Astrocyte of the cerebellum (primary cell): ENCODE data around the gene HEY2.

Experiments used
- DNase-seq: peaks from one replicate; pipeline ENCODE4 v3.0.0-alpha.2; 2011; ENCODE audit warnings: low read depth
- H3K4me3 ChIP-seq: 2 replicates; pipeline ENCODE4 v1.5.1; 2011; ENCODE audit warnings: mild to moderate bottlenecking, low read depth, low read length, moderate library complexity
- CTCF ChIP-seq: IDR thresholded peaks from 2 replicates; pipeline ENCODE4 v1.5.1; 2012; ENCODE audit warnings: low read length, low read depth, moderate library complexity, mild to moderate bottlenecking; ENCODE audit errors: missing control alignments
- in situ Hi-C: cut with HindIII; loops from 2 replicates; pipeline ENCODE4 v1.10.0; 2017; ENCODE audit warnings: low sequenced_read_pairs

Gene HEY2

GRCh38 chr6:125808060-125808459 lies 58.6 kb downstream of the HEY2 start:
- H3K4me3 ChIP-seq = no peak overlapping the region
- DNase-seq = no peak
- TF ChIP-seq CTCF = no peak
- in situ Hi-C loops = no loop called here

DNA sequence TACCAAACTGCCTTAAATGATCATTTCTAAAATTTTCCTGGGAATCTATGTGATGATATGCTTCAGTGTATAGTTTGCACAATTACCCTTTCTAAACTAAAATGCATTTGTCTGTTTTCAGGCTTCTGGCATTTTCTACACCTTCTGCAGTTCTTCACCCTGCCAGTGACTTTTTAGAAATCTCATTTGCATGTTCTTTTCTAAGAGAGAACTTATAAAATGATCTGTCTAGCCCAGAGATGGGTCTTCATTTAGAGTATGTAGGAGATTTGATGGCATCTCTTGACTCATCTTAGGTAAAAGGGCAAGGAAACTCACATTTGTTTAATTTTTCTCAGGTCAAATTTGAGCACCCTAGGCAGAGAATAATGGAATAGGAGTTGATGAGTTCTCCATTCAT lies 59.2 kb downstream of the HEY2 start:
- no peak overlapping the region for H3K4me3 ChIP-seq
- no peak for TF ChIP-seq CTCF
- in situ Hi-C loops = no loop called here
- no peak for DNase-seq

GRCh38 chr6:125809570-125810170 lies 60.2 kb downstream of the HEY2 start:
- DNase-seq = no peak
- no peak overlapping the region for H3K4me3 ChIP-seq
- in situ Hi-C loops = no loop called here
- no peak for TF ChIP-seq CTCF

- DNase-seq = no peak
- in situ Hi-C loops = no loop called here
- no peak overlapping the region for H3K4me3 ChIP-seq
- no peak for TF ChIP-seq CTCF
Measured at GRCh38 chr6:125810445-125810844, 61.0 kb downstream of the HEY2 start.
